ENCODE measurements around the gene ZFP90. TPM values are rescaled to one million over a fixed set of nuclear protein-coding genes. Genes with fewer than 3 reads are reported as not detected.
A peak's percentile ranks its signal among the peaks of the same experiment; 100 is the strongest.
"Not testable (repeated sequence)": the region's sequence is repeated elsewhere in the genome, so short reads cannot be mapped to it uniquely, and the experiment has no call there.

Gene ZFP90
- total RNA-seq, result 24.2 TPM

- peak; percentile 86 for DNase-seq (ENCODE audit: low spot score)
Observed at GRCh38 chr16:68538880-68539701, at the start of gene ZFP90. Gene ZFP90, plus strand, starts transcription at chr16:68539291. Its CDS starts 502 bp downstream, at chr16:68539793.

DNA sequence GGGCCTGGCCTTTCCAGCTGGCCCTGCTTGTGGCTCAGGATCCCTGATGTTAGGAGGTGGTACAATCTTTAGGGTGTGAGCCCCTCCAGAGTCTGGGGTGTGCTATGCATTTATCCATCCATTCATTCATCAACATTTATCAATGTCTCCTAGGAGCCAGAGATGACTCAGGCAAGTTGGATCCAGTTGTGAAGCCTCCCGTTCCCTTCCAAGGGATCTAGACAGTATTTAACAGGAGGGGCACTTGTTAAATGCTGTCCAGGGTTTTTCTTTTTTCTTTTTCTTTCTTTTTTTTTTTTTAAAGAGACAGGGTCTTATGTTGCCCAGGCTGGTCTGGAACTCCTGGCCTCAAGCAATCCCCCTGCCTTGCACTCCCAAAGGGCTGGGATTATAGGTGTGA is 48.7 kb upstream of the ZFP90 start:
- no peak for DNase-seq (ENCODE audit: low spot score)

- DNase-seq (ENCODE audit: low spot score), result peak; percentile 88
Observed at GRCh38 chr16:68490829-68491575, 48.1 kb upstream of the ZFP90 start.

- no peak for DNase-seq (ENCODE audit: low spot score)
Observed at GRCh38 chr16:68491576-68491950, 47.5 kb upstream of the ZFP90 start.

DNA sequence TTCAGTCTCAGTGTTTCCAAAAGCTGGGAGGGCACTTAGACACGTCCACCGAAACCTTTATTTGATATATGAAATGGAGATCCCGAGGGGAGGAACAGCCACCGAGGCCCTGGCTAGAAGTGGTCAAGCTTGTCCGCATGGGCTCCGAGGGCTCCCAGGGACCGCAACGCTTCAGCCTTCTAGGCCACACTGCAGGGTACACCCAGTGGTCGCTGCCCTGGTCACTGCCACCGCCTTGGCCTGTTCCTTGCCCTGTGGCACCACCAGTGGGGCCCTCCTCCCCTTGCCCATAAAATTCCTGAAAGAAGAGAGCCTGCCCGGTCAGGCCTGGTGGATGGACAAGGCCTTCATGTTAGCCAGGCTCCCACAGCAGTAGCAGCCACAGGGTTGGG is 46.9 kb upstream of the ZFP90 start:
- no peak for DNase-seq (ENCODE audit: low spot score)

DNA sequence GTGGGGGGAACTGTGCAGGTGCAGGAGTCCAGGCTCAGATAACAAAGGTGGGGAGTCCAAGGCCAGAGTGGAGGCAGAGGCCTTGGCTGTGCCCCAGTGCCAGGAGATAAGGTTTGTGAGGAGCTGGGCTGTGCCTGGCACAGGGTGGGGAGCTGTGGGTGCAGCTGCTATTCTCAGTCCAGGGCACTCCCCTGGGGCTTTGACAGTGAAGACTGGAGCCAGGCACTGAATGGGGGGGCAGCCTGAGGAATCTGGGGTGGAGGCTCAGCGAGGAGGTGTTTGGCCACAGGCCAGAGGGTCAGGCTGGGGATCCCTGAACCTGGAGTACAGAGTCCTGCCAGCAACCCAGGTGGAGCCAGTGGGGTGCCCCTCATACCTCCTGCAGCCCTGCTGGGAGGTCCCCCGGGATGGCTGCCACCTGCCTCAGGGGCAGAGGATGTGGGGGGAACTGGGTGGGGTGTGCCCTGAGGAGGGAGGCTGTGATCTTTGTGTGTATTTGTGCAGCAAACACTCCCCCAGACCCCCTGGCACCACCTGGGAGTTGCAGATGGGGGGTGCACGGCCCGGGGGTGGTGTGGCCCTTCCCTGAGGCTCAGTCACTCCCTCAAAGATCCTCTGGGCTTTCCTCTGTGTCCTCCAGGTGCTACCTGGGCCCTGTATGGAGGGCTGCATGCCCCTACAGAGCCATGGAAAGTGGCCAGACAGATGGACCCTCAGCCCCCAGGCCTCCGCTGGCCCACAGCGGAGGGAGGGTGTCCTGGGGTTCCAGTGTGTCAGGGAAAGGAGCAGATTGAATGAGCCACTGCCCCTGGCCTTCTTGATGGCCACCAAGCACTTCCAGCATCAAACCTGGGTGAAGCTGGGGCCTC is 46.3 kb upstream of the ZFP90 start:
- DNase-seq (ENCODE audit: low spot score), result peak; percentile 95

DNA sequence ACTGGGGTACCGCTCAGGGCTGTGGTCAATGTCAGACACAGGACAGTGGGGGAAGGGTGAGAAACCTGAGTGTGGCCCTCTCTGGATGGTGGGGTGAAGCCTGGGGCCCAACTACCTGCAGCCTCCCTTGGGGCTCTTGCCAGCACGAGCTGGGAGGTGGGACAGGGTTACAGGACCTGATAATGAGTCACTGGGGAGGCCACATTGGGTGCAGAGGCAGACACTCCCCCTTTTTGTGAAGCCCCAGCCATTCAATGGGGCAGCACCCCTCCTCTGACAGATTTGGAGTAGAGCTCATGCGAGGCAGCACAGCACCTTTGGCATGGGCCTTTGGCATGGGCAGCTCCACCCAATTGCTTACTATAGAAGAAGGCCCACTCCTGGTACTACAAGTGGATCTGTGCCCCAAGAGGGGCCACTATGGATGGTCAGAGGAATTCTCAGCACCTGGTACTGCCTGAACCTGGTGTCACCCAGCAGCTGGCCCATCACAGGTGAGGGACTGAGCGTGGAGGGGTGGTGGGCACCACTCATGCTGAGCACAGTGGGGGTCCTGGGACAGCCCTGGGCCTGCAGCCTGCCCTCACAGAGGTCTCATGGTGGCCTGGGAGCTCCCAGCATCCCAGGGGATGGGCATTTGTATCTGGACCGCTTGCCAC is 45.5 kb upstream of the ZFP90 start:
- DNase-seq (ENCODE audit: low spot score), result no peak

DNA sequence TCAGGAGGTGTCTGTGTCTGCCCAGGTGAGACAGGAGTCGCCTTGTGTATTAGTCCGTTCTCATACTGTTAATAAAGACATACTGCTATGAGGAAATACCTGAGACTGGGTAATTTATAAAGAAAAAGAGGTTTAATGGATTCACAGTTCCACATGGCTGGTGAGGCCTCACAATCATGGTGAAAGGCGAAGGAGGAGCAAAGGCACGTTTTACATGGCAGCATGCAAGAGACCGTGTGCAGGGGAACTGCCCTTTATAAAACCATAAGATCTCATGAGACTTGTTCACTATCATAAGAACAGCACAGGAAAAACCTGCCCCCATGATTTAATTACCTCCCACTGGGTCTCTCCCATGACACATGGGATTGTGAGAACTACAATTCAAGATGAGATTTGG is 44.8 kb upstream of the ZFP90 start:
- not testable (repeated sequence) for DNase-seq (ENCODE audit: low spot score)

GRCh38 chr16:68496689-68497088 is 42.4 kb upstream of the ZFP90 start:
- no peak for DNase-seq (ENCODE audit: low spot score)

DNA sequence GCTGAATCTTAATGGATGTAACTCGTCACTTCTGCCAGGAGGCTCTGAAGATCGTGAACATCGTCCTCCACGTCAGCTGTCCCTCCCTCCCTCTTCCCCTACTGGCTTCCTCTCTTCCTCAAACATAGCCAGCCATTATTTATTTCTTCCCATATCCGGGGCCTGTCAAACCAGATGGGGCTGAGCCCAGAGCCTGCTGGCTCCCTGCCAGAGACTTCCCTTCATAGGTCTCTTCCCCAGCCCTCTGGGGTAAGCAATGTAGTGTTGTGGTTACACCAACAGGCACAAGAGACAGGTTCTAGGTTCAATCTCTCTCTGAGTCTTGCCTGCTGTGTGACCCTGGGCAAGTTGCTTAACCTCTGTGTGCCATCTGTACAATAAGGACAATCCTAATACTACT is 40.1 kb upstream of the ZFP90 start:
- no peak for DNase-seq (ENCODE audit: low spot score)

GRCh38 chr16:68503334-68503733 is 35.8 kb upstream of the ZFP90 start:
- no peak for DNase-seq (ENCODE audit: low spot score)

DNA sequence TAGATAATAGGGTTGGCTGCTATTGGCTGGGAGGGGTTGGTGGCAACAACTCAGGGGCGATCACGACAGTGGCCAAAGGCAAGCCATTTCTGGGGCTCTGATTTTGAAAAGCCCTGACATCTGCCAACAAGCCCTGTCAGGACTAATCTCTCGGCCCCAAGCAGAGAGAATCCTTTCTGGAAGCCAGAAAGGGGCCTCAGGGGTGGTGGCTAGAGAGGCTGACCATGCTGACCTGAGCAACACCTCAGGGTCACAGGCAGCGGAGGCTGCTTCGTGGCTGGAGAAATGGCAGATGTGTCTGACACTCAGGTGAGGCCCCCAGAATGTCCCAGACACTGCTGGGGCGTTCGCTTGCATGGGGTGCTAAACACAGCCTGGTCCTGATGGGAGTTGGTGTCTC is 35.0 kb upstream of the ZFP90 start:
- DNase-seq (ENCODE audit: low spot score), result no peak

DNA sequence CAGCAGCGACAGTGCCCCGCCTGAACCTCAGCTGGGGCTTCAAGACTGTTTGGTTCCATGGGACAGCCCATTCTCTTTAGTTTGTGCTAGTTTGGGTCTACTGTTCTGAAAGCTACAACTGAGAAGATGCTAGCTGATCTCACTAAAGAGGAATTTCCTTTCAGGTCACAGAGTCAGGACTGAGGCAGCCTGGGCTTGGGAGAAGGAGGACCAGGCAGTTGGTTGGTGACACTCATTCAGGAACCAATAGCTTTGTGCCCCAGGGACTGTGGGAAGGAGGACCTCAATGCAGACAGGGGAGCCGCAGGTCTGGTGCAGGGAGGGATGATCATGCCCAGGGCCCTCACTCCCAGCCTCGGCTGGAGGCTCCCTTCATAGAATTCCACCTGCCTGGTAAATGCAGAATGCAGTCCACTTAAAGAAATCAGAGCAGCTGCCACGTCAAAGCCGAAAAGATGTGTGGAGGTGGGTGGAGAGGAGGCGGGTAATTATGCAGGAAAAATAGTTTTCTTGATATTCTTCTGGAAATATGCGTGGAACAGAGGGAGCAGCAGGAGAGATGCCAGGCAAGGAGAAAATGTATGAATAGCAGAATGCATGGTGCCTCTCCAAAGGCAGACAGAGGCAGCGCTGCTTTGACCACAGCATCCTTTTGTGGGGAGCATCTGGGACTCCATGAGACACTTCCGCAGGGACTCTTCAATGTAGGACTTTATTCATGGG is 32.6 kb upstream of the ZFP90 start:
- no peak for DNase-seq (ENCODE audit: low spot score)

DNA sequence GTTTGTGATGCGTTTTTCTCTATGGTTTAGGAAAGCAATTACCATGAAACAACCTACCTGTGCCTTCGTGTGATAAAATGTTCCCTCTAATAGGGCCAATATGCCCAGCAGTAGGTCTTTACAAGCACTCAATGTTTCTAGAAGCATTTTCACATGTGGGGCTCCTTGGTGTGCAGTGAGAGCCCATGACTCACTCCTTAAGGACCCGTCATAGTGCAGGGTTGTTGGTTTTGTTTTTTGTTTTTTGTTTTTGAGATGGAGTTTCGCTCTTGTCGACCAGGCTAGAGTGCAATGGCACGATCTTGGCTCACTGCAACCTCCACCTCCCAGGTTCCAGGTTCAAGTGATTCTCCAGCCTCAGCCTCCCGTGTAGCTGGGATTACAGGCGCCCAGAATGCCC is 31.1 kb upstream of the ZFP90 start:
- no peak for DNase-seq (ENCODE audit: low spot score)

- DNase-seq (ENCODE audit: low spot score), result no peak
Observed at GRCh38 chr16:68508641-68509240, 30.4 kb upstream of the ZFP90 start.

DNA sequence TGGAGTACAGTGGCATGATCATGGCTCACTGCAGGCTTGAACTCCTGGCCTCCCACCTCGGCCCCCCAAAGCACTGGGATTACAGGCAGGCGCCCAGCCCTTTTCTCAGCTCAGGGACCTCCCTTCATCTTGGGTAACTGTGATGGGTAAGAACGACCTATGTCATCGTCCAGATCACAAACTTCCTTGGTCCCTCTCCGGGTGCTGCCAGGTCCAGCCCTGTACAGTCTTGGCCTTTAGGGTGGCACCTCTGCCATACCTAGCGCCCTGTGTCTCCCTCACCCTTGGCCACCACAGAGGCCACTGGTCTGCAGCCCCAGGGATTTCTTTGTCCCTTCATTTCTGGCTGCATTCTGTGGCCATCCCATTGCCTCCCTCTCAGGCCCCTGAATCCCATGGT is 29.7 kb upstream of the ZFP90 start:
- no peak for DNase-seq (ENCODE audit: low spot score)

DNA sequence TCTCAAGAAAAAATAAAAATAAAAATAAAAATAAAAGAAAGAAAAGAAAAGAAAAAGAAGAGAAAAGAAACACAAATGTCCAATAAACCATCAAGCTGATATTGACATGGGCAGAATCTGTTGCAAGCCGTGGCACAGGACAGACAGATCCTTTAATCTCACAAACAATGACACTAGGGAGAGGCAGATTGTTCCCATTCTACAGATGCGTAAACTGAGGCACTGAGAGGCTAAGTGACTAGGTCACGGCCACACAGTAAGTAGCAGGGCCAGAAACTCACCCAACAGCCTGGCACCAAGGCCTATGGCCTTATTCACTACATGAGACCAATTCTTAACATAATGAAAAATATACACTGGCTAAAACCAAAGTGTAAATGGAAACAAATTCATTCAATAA is 28.3 kb upstream of the ZFP90 start:
- no peak for DNase-seq (ENCODE audit: low spot score)

GRCh38 chr16:68512183-68512582 is 26.9 kb upstream of the ZFP90 start:
- no peak for DNase-seq (ENCODE audit: low spot score)

GRCh38 chr16:68512742-68513141 is 26.3 kb upstream of the ZFP90 start:
- DNase-seq (ENCODE audit: low spot score), result no peak

GRCh38 chr16:68514511-68514910 is 24.6 kb upstream of the ZFP90 start:
- DNase-seq (ENCODE audit: low spot score), result no peak
